ENCODE data around the gene PRKACA.

PRKACA gene

GRCh38 chr19:14161305-14161704, 43.7 kb upstream of the PRKACA start:
- TF ChIP-seq CTCF (conservative IDR thresholded peaks at IDR 0.05; ENCODE audit: low read length): no peak

GRCh38 chr19:14160017-14160703, 42.6 kb upstream of the PRKACA start:
- no peak for DNase-seq (ENCODE audit: low read depth)
- TF ChIP-seq CTCF (conservative IDR thresholded peaks at IDR 0.05; ENCODE audit: low read length): no peak
- no peak overlapping the region for H3K4me3 ChIP-seq (ENCODE audit: low read length)

More at GRCh38 chr19:14161305-14161704, 43.7 kb upstream of the PRKACA start:
- no peak overlapping the region for H3K4me3 ChIP-seq (ENCODE audit: low read length)
- no peak for DNase-seq (ENCODE audit: low read depth)

GRCh38 chr19:14159059-14159458, 41.5 kb upstream of the PRKACA start:
- no peak overlapping the region for H3K4me3 ChIP-seq (ENCODE audit: low read length)
- TF ChIP-seq CTCF (conservative IDR thresholded peaks at IDR 0.05; ENCODE audit: low read length): no peak
- no peak for DNase-seq (ENCODE audit: low read depth)

- no peak for TF ChIP-seq CTCF (conservative IDR thresholded peaks at IDR 0.05; ENCODE audit: low read length)
- DNase-seq (ENCODE audit: low read depth): no peak
- no peak overlapping the region for H3K4me3 ChIP-seq (ENCODE audit: low read length)
These were observed 40.9 kb upstream of the PRKACA start for GRCh38 chr19:14158276-14159023.

DNA sequence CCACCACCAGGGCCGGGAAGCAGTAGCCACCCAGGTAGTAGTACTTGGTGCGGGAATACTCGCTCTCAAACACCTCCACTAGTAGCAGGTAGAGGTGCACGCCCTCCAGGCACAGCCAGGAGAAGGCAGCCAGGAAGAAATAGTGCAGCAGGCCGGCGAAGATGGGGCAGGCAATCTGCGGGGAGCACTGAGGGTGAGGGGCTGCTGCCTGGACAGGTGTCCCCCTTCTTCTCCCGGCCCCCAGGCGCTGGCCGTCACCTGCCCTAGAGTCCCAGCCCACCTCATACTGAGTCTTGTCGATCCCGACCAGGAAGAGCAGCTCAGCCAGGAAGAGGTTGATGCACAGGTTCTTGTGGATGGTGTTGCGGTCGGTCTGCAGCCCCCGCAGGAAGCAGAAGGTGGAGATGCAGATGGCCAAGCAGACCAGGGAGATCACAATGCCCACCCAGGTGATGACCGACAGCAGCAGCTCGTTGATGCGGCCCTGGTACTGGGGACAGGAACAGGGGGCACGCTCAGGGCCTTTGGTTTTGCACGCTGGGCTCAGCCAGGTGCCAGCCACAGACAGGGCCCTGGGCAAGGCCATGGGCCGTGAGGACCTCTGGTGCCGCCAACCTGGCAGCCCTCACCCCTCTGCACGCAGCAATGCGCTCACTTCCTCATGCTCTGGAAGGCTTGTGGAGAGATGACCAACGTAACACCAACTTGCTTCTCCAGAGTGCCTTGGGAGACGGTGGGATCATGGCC, 39.6 kb upstream of the PRKACA start:
- no peak overlapping the region for H3K4me3 ChIP-seq (ENCODE audit: low read length)
- TF ChIP-seq CTCF (conservative IDR thresholded peaks at IDR 0.05; ENCODE audit: low read length): no peak
- DNase-seq (ENCODE audit: low read depth): no peak

- no peak for TF ChIP-seq CTCF (conservative IDR thresholded peaks at IDR 0.05; ENCODE audit: low read length)
- H3K4me3 ChIP-seq (ENCODE audit: low read length): no peak overlapping the region
- no peak for DNase-seq (ENCODE audit: low read depth)
These were observed 38.6 kb upstream of the PRKACA start for GRCh38 chr19:14156122-14156521.
